ENCODE results near the gene KCNH8.

KCNH8 gene

DNA sequence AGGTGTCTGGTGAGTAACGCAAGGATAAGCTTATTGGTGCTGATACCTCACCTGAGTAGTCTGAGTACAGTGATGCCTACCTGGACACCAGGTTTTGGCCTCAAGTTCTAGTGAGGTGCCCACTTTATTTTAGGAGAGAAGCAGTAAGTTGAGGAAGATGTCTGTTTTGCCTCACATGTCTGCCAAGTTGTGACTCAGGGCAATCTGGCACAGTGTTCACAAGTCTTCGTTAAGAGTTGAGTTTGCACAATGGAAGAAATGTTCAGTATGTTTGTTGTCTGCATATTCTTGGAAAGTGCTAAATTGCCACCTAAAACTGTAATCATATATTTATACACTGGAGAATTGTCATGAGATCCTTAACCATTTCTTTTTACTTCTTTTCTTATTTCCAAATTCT, 122.2 kb downstream of the KCNH8 start:
- DNase-seq (ENCODE audit: extremely low spot score), result no peak
- CTCF ChIA-PET, result no interaction called here
- POLR2A ChIA-PET, result no interaction called here
- TF ChIP-seq BHLHE40 (IDR thresholded peaks at IDR 0.05; ENCODE audit: borderline replicate concordance) (no peak), FOXK2 (IDR thresholded peaks at IDR 0.05) (no peak), SUZ12 (IDR thresholded peaks at IDR 0.05) (no peak), SP1 (IDR thresholded peaks at IDR 0.05) (no peak), NFRKB (IDR thresholded peaks at IDR 0.05) (no peak), CTBP1 (IDR thresholded peaks at IDR 0.05; ENCODE audit: borderline replicate concordance) (no peak), ARNT (IDR thresholded peaks at IDR 0.05) (no peak), ZNF384 (IDR thresholded peaks at IDR 0.05) (no peak), LEF1 (IDR thresholded peaks at IDR 0.05; ENCODE audit: borderline replicate concordance) (no peak), FOXA1 (IDR thresholded peaks at IDR 0.05) (no peak), TARDBP (IDR thresholded peaks at IDR 0.05) (no peak), ELF4 (IDR thresholded peaks at IDR 0.05) (no peak), FOXM1 (IDR thresholded peaks at IDR 0.05; ENCODE audit: borderline replicate concordance) (no peak), HDGF (IDR thresholded peaks at IDR 0.05; ENCODE audit: borderline replicate concordance) (no peak), L3MBTL2 (conservative IDR thresholded peaks at IDR 0.05) (no peak)
- TF ChIP-seq, protein P1, sequence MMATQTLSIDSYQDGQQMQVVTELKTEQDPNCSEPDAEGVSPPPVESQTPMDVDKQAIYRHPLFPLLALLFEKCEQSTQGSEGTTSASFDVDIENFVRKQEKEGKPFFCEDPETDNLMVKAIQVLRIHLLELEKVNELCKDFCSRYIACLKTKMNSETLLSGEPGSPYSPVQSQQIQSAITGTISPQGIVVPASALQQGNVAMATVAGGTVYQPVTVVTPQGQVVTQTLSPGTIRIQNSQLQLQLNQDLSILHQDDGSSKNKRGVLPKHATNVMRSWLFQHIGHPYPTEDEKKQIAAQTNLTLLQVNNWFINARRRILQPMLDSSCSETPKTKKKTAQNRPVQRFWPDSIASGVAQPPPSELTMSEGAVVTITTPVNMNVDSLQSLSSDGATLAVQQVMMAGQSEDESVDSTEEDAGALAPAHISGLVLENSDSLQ (IDR thresholded peaks at IDR 0.05), result no peak

- DNase-seq (ENCODE audit: extremely low spot score), result no peak
- TF ChIP-seq L3MBTL2 (conservative IDR thresholded peaks at IDR 0.05), result no peak
- TF ChIP-seq HDGF (IDR thresholded peaks at IDR 0.05; ENCODE audit: borderline replicate concordance), result no peak
- no peak for TF ChIP-seq FOXM1 (IDR thresholded peaks at IDR 0.05; ENCODE audit: borderline replicate concordance)
- TF ChIP-seq CTBP1 (IDR thresholded peaks at IDR 0.05; ENCODE audit: borderline replicate concordance), result no peak
- TF ChIP-seq ELF4 (IDR thresholded peaks at IDR 0.05), result no peak
- no peak for TF ChIP-seq LEF1 (IDR thresholded peaks at IDR 0.05; ENCODE audit: borderline replicate concordance)
- TF ChIP-seq TARDBP (IDR thresholded peaks at IDR 0.05), result no peak
- no peak for TF ChIP-seq FOXK2 (IDR thresholded peaks at IDR 0.05)
- TF ChIP-seq SUZ12 (IDR thresholded peaks at IDR 0.05), result no peak
- TF ChIP-seq FOXA1 (IDR thresholded peaks at IDR 0.05), result no peak
- no peak for TF ChIP-seq NFRKB (IDR thresholded peaks at IDR 0.05)
- TF ChIP-seq BHLHE40 (IDR thresholded peaks at IDR 0.05; ENCODE audit: borderline replicate concordance), result no peak
- TF ChIP-seq ZNF384 (IDR thresholded peaks at IDR 0.05), result no peak
- no peak for TF ChIP-seq ARNT (IDR thresholded peaks at IDR 0.05)
- no peak for TF ChIP-seq SP1 (IDR thresholded peaks at IDR 0.05)
- TF ChIP-seq, protein P1 (IDR thresholded peaks at IDR 0.05), result no peak
- POLR2A ChIA-PET, result no interaction called here
- CTCF ChIA-PET, result no interaction called here
Observed at GRCh38 chr3:19272296-19272695, 124.0 kb downstream of the KCNH8 start.

DNA sequence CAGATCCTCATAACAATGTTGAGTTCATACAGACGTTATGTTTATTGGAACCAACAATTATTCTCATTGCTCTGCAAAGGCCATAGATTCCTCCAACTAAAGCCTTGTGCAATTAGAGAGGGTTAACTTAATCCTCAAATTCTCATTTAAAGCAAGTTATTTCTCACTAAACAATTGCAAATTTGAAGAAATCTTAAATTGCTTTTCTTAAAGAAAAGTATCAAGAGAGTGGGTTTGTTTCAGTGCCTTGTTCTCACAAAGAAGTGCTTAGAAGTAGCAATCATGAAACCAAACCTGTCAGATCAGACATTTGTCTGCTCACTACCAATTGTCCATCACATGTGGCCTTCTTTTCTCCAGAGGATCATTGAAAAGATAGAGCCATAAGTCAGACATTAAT, 124.8 kb downstream of the KCNH8 start:
- TF ChIP-seq ARNT (IDR thresholded peaks at IDR 0.05) (no peak), FOXK2 (IDR thresholded peaks at IDR 0.05) (no peak), CTBP1 (IDR thresholded peaks at IDR 0.05; ENCODE audit: borderline replicate concordance) (no peak)
- ChIA-PET POLR2A (no interaction called here), CTCF (interaction anchor here (0.5 kb wide), 1 partner anchor 553 kb away, joined by 4 read pairs; no protein-coding TSS in a partner anchor)
- no peak for DNase-seq (ENCODE audit: extremely low spot score)

DNA sequence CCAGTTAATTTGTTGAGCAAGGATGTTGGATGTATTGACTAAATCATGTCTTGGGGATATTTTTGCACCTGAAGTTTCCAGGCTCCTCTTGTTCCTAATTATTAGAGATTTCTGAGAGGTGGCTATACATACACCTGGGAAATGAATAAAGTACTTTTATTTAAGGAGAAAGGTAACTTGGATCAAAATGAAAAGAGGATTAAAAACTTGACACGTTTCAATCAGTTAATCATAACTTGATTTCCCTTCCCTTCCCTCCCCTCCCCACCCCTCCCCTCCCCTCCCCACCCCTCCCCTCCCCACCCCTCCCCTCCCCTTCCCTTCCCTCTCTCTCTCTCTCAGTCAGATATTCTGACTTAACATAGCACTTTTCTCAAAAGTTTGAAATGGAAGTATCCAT, 126.3 kb downstream of the KCNH8 start:
- ChIA-PET POLR2A (no interaction called here), CTCF (no interaction called here)
- no peak for DNase-seq (ENCODE audit: extremely low spot score)
- TF ChIP-seq SP1 (IDR thresholded peaks at IDR 0.05) (no peak), FOXM1 (IDR thresholded peaks at IDR 0.05; ENCODE audit: borderline replicate concordance) (no peak), SUZ12 (IDR thresholded peaks at IDR 0.05) (no peak), LEF1 (IDR thresholded peaks at IDR 0.05; ENCODE audit: borderline replicate concordance) (no peak), CTBP1 (IDR thresholded peaks at IDR 0.05; ENCODE audit: borderline replicate concordance) (no peak)
- TF ChIP-seq, protein P1 (IDR thresholded peaks at IDR 0.05), result no peak

GRCh38 chr3:19284974-19285373, 136.7 kb downstream of the KCNH8 start:
- POLR2A ChIA-PET, result no interaction called here
- CTCF ChIA-PET, result no interaction called here
- TF ChIP-seq FOXM1 (IDR thresholded peaks at IDR 0.05; ENCODE audit: borderline replicate concordance) (no peak), CTBP1 (IDR thresholded peaks at IDR 0.05; ENCODE audit: borderline replicate concordance) (no peak), ARNT (IDR thresholded peaks at IDR 0.05) (no peak), ZNF384 (IDR thresholded peaks at IDR 0.05) (no peak), BHLHE40 (IDR thresholded peaks at IDR 0.05; ENCODE audit: borderline replicate concordance) (no peak), FOXK2 (IDR thresholded peaks at IDR 0.05) (no peak), ELF4 (IDR thresholded peaks at IDR 0.05) (no peak), NFRKB (IDR thresholded peaks at IDR 0.05) (no peak), SUZ12 (IDR thresholded peaks at IDR 0.05) (no peak), L3MBTL2 (conservative IDR thresholded peaks at IDR 0.05) (no peak), TARDBP (IDR thresholded peaks at IDR 0.05) (no peak), HDGF (IDR thresholded peaks at IDR 0.05; ENCODE audit: borderline replicate concordance) (no peak), SP1 (IDR thresholded peaks at IDR 0.05) (no peak), LEF1 (IDR thresholded peaks at IDR 0.05; ENCODE audit: borderline replicate concordance) (no peak), FOXA1 (IDR thresholded peaks at IDR 0.05) (no peak)
- TF ChIP-seq, protein P1 (IDR thresholded peaks at IDR 0.05), result no peak
- no peak for DNase-seq (ENCODE audit: extremely low spot score)

- no peak for DNase-seq (ENCODE audit: extremely low spot score)
- TF ChIP-seq ELF4 (IDR thresholded peaks at IDR 0.05) (no peak), FOXK2 (IDR thresholded peaks at IDR 0.05) (no peak), CTBP1 (IDR thresholded peaks at IDR 0.05; ENCODE audit: borderline replicate concordance) (no peak), FOXM1 (IDR thresholded peaks at IDR 0.05; ENCODE audit: borderline replicate concordance) (no peak), ZNF384 (IDR thresholded peaks at IDR 0.05) (no peak), SP1 (IDR thresholded peaks at IDR 0.05) (no peak), SUZ12 (IDR thresholded peaks at IDR 0.05) (no peak)
- POLR2A ChIA-PET, result no interaction called here
- CTCF ChIA-PET, result no interaction called here
Observed at GRCh38 chr3:19293295-19293694, 145.0 kb downstream of the KCNH8 start.
